Cardiac fibroblast (primary cell): ENCODE data around the gene DIAPH2.

Experiments used
- DNase-seq, 2 donors: peaks; one replicate each; pipeline versions ENCODE4 v3.0.0 to v3.0.0-alpha.2; 2010; ENCODE audit warnings: low read depth in 2 of 2
- H3K4me3 ChIP-seq, 2 donors: replicated peaks in 1 of 2; 1 replicate in 1 of 2; 2 replicates in 1 of 2; pipeline ENCODE4 v1.5.1; 2011; ENCODE audit warnings: low read depth in 2 of 2, low read length in 2 of 2, mild to moderate bottlenecking in 2 of 2, moderate library complexity in 1 of 2
- CTCF ChIP-seq: IDR thresholded peaks from one replicate; pipeline ENCODE4 v1.5.1; 2011; ENCODE audit warnings: low read depth, mild to moderate bottlenecking, low read length, inconsistent platforms

DIAPH2 gene

GRCh38 chrX:97431281-97431680 is 746.6 kb downstream of the DIAPH2 start:
- H3K4me3 ChIP-seq = no peak overlapping the region
- no peak for TF ChIP-seq CTCF
- DNase-seq = no peak

GRCh38 chrX:97446298-97446882 is 761.7 kb downstream of the DIAPH2 start:
- TF ChIP-seq CTCF = peak; percentile 31
- peak; percentile 10 to 17 for DNase-seq
- no peak overlapping the region for H3K4me3 ChIP-seq

GRCh38 chrX:97447306-97447705 is 762.7 kb downstream of the DIAPH2 start:
- no peak for TF ChIP-seq CTCF
- H3K4me3 ChIP-seq = no peak overlapping the region
- DNase-seq = no peak

GRCh38 chrX:97452283-97452682 is 767.6 kb downstream of the DIAPH2 start:
- no peak overlapping the region for H3K4me3 ChIP-seq
- no peak for DNase-seq
- TF ChIP-seq CTCF = no peak

GRCh38 chrX:97461763-97462162 is 777.1 kb downstream of the DIAPH2 start:
- no peak overlapping the region for H3K4me3 ChIP-seq
- TF ChIP-seq CTCF = no peak
- no peak for DNase-seq

GRCh38 chrX:97471071-97471470 is 786.4 kb downstream of the DIAPH2 start:
- H3K4me3 ChIP-seq = no peak overlapping the region
- no peak for DNase-seq
- no peak for TF ChIP-seq CTCF

- DNase-seq = no peak
- H3K4me3 ChIP-seq = no peak overlapping the region
- no peak for TF ChIP-seq CTCF
Observed at GRCh38 chrX:97474933-97475332, 790.3 kb downstream of the DIAPH2 start.
